CD4-positive, alpha-beta T cell treated with Interleukin-6 for 4 hours (primary cell): ENCODE results near the gene MRPL19.
"Not testable (repeated sequence)": the region's sequence is repeated elsewhere in the genome, so short reads cannot be mapped to it uniquely, and the experiment has no call there.

Experiments used
- DNase-seq: peaks from one replicate; pipeline ENCODE4 v3.0.0-alpha.2; 2020; ENCODE audit warnings: mixed read lengths

Gene MRPL19

GRCh38 chr2:75616933-75617332 lies 29.6 kb upstream of the MRPL19 start:
- no peak for DNase-seq

GRCh38 chr2:75619956-75620740 lies 26.4 kb upstream of the MRPL19 start:
- no peak for DNase-seq

- DNase-seq, result no peak
Measured at GRCh38 chr2:75621228-75621627, 25.4 kb upstream of the MRPL19 start.

- DNase-seq, result no peak
Measured at GRCh38 chr2:75622500-75622899, 24.1 kb upstream of the MRPL19 start.

GRCh38 chr2:75622929-75623328 lies 23.7 kb upstream of the MRPL19 start:
- no peak for DNase-seq

- DNase-seq, result peak; percentile 65
Measured at GRCh38 chr2:75627902-75628504, 18.6 kb upstream of the MRPL19 start.

- no peak for DNase-seq
Measured at GRCh38 chr2:75632091-75632701, 14.4 kb upstream of the MRPL19 start.

GRCh38 chr2:75632813-75633212 lies 13.8 kb upstream of the MRPL19 start:
- DNase-seq, result no peak

- no peak for DNase-seq
Measured at GRCh38 chr2:75633620-75634019, 13.0 kb upstream of the MRPL19 start.

GRCh38 chr2:75634945-75635344 lies 11.6 kb upstream of the MRPL19 start:
- no peak for DNase-seq

- DNase-seq, result no peak
Measured at GRCh38 chr2:75637568-75637967, 9.0 kb upstream of the MRPL19 start.

GRCh38 chr2:75640621-75641121 lies 5.9 kb upstream of the MRPL19 start:
- DNase-seq, result peak; percentile 58

GRCh38 chr2:75641587-75641986 lies 5.0 kb upstream of the MRPL19 start:
- DNase-seq, result no peak

GRCh38 chr2:75643980-75644379 lies 2.6 kb upstream of the MRPL19 start:
- no peak for DNase-seq

- DNase-seq, result no peak
Measured at GRCh38 chr2:75645643-75646042, 940 bp upstream of the MRPL19 start.

GRCh38 chr2:75646090-75646582 lies 447 bp upstream of the MRPL19 start:
- DNase-seq, result no peak

GRCh38 chr2:75647771-75648170 lies 1.2 kb downstream of the MRPL19 start:
- DNase-seq, result no peak

GRCh38 chr2:75654012-75654411 lies 7.4 kb downstream of the MRPL19 start:
- no peak for DNase-seq

- no peak for DNase-seq
Measured at GRCh38 chr2:75655861-75656260, 9.3 kb downstream of the MRPL19 start.

- no peak for DNase-seq
Measured at GRCh38 chr2:75656563-75656962, 10.0 kb downstream of the MRPL19 start.

- DNase-seq, result no peak
Measured at GRCh38 chr2:75657798-75658197, 11.2 kb downstream of the MRPL19 start.

- no peak for DNase-seq
Measured at GRCh38 chr2:75666911-75667310, 20.3 kb downstream of the MRPL19 start.

GRCh38 chr2:75667884-75668283 lies 21.3 kb downstream of the MRPL19 start:
- DNase-seq, result no peak

- not testable (repeated sequence) for DNase-seq
Measured at GRCh38 chr2:75675423-75675822, 28.8 kb downstream of the MRPL19 start.
